Panc1 (cell line): ENCODE data around the gene LSM8. TPM values are rescaled to one million over a fixed set of nuclear protein-coding genes. Genes with fewer than 3 reads are reported as not detected.

ENCODE experiments used
- ATAC-seq: fragments of 200-7000 bp; cut with Tn5 transposase; 2 replicates; pipeline ENCODE4 v1.9.1; 2020; ENCODE audit warnings: mild to moderate bottlenecking, moderate library complexity
- BruUV-seq: library from RNA; stranded (reverse); fragments of 400-500 nt; replicated peaks from 2 replicates; lab custom pipeline; 2021; lab: Mats Ljungman, UMichigan
- CTCF ChIA-PET: fragments of 300-600 bp; sonication (Branson Sonifier 250); formaldehyde crosslinking; loops from one replicate; lab custom pipeline; 2022; ENCODE audit warnings: antibody characterized with exemption; lab: Charles Lee
- POLR2A ChIA-PET: fragments of 300-600 bp; sonication (Branson Sonifier 250); formaldehyde crosslinking; loops from one replicate; lab custom pipeline; 2022; ENCODE audit warnings: antibody characterized with exemption; lab: Charles Lee
- DNase-seq: peaks from one replicate; pipeline ENCODE4 v3.0.0-alpha.2; 2010; ENCODE audit warnings: low read depth, low spot score
- H3K27ac ChIP-seq: 2 replicates; pipeline ENCODE4 v1.5.1; 2011; ENCODE audit warnings: mild to moderate bottlenecking, low read length, inconsistent platforms
- H3K27me3 ChIP-seq: fragments of 200-500 bp; sonication (Bioruptor generic); 2 replicates; pipeline ENCODE4 v1.6.0; 2014; ENCODE audit warnings: low read length, inconsistent platforms; ENCODE audit not compliant: control insufficient read depth, insufficient read depth
- H3K36me3 ChIP-seq: fragments of 200-500 bp; sonication (Bioruptor generic); 2 replicates; pipeline ENCODE4 v1.5.1; 2014; ENCODE audit warnings: inconsistent platforms, mild to moderate bottlenecking, low read length, moderate library complexity; ENCODE audit not compliant: control insufficient read depth, insufficient read depth
- H3K4me1 ChIP-seq: 2 replicates; pipeline ENCODE4 v1.5.1; 2011; ENCODE audit warnings: inconsistent platforms, mild to moderate bottlenecking, low read length, moderate library complexity; ENCODE audit not compliant: control insufficient read depth, insufficient read depth
- H3K4me3 ChIP-seq, 2 experiments: 2 replicates each; pipeline ENCODE4 v1.5.1; 2011 to 2012; ENCODE audit warnings: low read depth in 2 of 2, low read length in 2 of 2, mild to moderate bottlenecking in 2 of 2, inconsistent platforms in 1 of 2, moderate library complexity in 1 of 2
- H3K9me3 ChIP-seq: fragments of 200-500 bp; sonication (Bioruptor generic); 2 replicates; pipeline ENCODE4 v1.5.1; 2014; ENCODE audit warnings: low read depth, mild to moderate bottlenecking, inconsistent platforms, low read length, moderate library complexity; ENCODE audit not compliant: control insufficient read depth, insufficient read depth
- CTCF ChIP-seq: fragments of 450-650 bp; IDR thresholded peaks from 2 replicates; pipeline ENCODE4 v1.5.1; 2017; ENCODE audit warnings: mild to moderate bottlenecking
- POLR2AphosphoS5 ChIP-seq: IDR thresholded peaks from 2 replicates; pipeline ENCODE4 v1.6.1; 2012; ENCODE audit warnings: mild to moderate bottlenecking, low read depth, low read length, moderate library complexity
- REST ChIP-seq, 2 experiments: IDR thresholded peaks; 2 replicates each; pipeline ENCODE4 v1.6.1; 2011 to 2012; ENCODE audit warnings: low read depth in 2 of 2, control low read depth in 1 of 2, low read length in 1 of 2, mild to moderate bottlenecking in 1 of 2, moderate library complexity in 1 of 2; ENCODE audit not compliant: insufficient read depth in 1 of 2
- SIN3A ChIP-seq: IDR thresholded peaks from 2 replicates; pipeline ENCODE4 v1.6.1; 2012; ENCODE audit warnings: low read depth, mild to moderate bottlenecking, low read length, moderate library complexity, borderline replicate concordance; ENCODE audit not compliant: insufficient read depth
- TCF7L2 ChIP-seq: IDR thresholded peaks from 2 replicates; pipeline ENCODE4 v1.6.1; 2011; ENCODE audit warnings: mild to moderate bottlenecking, low read depth, low read length, inconsistent platforms
- in situ Hi-C: cut with HindIII; loops from 2 replicates; pipeline ENCODE4 v1.10.0; 2016; ENCODE audit warnings: low sequenced_read_pairs, low pct_unique_long_range_greater_than_20kb
- intact Hi-C: fragments of 100-400 bp; cut with micrococcal nuclease; formaldehyde crosslinking; loops from one replicate; pipeline ENCODE4 v1.10.0; 2022; ENCODE audit not compliant: unreplicated experiment
- total RNA-seq: library from RNA; stranded (reverse); gene quantifications from one replicate; pipeline ENCODE4 v1.2.1, GENCODE V29; 2021; ENCODE audit not compliant: unreplicated experiment

The LSM8 gene
- total RNA-seq, 1 experiment from 2014 or later: 27.9 TPM

- intact Hi-C loops: no loop called here
- H3K4me1 ChIP-seq: no peaks in the 10 kb centered on the region
- ATAC-seq (no peak), DNase-seq (no peak)
- no peak overlapping the region for H3K27ac ChIP-seq
- no TSS peak for BruUV-seq
- no peak overlapping the region for H3K4me3 ChIP-seq
- in situ Hi-C loops: no loop called here
- TF ChIP-seq CTCF (no peak), SIN3A (no peak), POLR2AphosphoS5 (no peak), TCF7L2 (no peak), REST (IDR thresholded peaks at IDR 0.05; ENCODE audit: insufficient read depth in 1 of 2, low read depth in 2 of 2, low read length in 1 of 2) (no peak)
- H3K27me3 ChIP-seq: no peaks in the 10 kb centered on the region
- ChIA-PET CTCF (no interaction called here), POLR2A (no interaction called here)
- H3K9me3 ChIP-seq: no peaks in the 10 kb centered on the region
- no peaks in the 10 kb centered on the region for H3K36me3 ChIP-seq
These were observed 33.3 kb downstream of the LSM8 start for GRCh38 chr7:118217210-118217619.

GRCh38 chr7:118218413-118219156 is 34.6 kb downstream of the LSM8 start:
- no peaks in the 10 kb centered on the region for H3K36me3 ChIP-seq
- CTCF ChIA-PET: no interaction called here
- intact Hi-C loops: no loop called here
- H3K9me3 ChIP-seq: no peaks in the 10 kb centered on the region
- TF ChIP-seq REST (IDR thresholded peaks at IDR 0.05; ENCODE audit: insufficient read depth in 1 of 2, low read depth in 2 of 2, low read length in 1 of 2): no peak
- no peak for TF ChIP-seq TCF7L2
- TF ChIP-seq SIN3A: no peak
- TF ChIP-seq POLR2AphosphoS5: no peak
- no peak for TF ChIP-seq CTCF
- no peaks in the 10 kb centered on the region for H3K27me3 ChIP-seq
- H3K27ac ChIP-seq: no peak overlapping the region
- POLR2A ChIA-PET: no interaction called here
- in situ Hi-C loops: no loop called here
- no peaks in the 10 kb centered on the region for H3K4me1 ChIP-seq
- BruUV-seq: no TSS peak
- no peak for ATAC-seq
- no peak overlapping the region for H3K4me3 ChIP-seq
- no peak for DNase-seq
